ENCODE data around the gene SGSM1.

DNA sequence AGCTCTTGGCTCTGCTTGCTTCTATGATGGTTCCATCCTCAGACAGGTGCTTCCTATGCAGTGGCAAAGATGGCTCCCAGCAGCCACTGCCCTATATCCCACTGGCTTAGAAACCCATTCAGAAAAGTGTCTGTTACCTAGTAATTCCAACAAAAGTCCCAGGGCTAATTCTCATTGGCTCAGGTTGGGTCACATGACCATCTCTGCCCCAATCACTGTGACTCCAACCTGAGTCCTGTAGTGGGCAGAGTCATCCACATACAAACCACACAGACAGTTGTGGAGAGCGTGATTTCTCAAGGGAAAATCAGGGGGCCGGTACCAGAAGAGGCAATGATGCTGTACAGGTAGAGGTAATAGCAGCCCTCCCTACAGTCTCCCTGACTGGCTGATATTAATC, 73.0 kb downstream of the SGSM1 start:
- TF ChIP-seq, protein P1, sequence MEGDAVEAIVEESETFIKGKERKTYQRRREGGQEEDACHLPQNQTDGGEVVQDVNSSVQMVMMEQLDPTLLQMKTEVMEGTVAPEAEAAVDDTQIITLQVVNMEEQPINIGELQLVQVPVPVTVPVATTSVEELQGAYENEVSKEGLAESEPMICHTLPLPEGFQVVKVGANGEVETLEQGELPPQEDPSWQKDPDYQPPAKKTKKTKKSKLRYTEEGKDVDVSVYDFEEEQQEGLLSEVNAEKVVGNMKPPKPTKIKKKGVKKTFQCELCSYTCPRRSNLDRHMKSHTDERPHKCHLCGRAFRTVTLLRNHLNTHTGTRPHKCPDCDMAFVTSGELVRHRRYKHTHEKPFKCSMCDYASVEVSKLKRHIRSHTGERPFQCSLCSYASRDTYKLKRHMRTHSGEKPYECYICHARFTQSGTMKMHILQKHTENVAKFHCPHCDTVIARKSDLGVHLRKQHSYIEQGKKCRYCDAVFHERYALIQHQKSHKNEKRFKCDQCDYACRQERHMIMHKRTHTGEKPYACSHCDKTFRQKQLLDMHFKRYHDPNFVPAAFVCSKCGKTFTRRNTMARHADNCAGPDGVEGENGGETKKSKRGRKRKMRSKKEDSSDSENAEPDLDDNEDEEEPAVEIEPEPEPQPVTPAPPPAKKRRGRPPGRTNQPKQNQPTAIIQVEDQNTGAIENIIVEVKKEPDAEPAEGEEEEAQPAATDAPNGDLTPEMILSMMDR (IDR thresholded peaks at IDR 0.05) = no peak
- TF ChIP-seq POLR2AphosphoS5 (IDR thresholded peaks at IDR 0.05) = no peak
- TF ChIP-seq POLR2A (IDR thresholded peaks at IDR 0.05) = no peak

Measured in suprapubic skin (tissue), 4 donors.